ENCODE data around the gene NFU1.

NFU1 gene

GRCh38 chr2:69348781-69349180, 88.5 kb downstream of the NFU1 start:
- no peak overlapping the region for H3K27ac ChIP-seq (ENCODE audit: extremely low read depth, low read depth, low read length)
- no peak overlapping the region for H3K4me3 ChIP-seq (ENCODE audit: low read depth, low read length)
- TF ChIP-seq ZNF184 (tag by site-specific recombination; IDR thresholded peaks at IDR 0.05) (no peak), SP2 (tag by site-specific recombination; IDR thresholded peaks at IDR 0.05) (no peak), ZNF354C (tag by site-specific recombination; IDR thresholded peaks at IDR 0.05; ENCODE audit: borderline replicate concordance, low read depth) (no peak)
- TF ChIP-seq, protein P1, sequence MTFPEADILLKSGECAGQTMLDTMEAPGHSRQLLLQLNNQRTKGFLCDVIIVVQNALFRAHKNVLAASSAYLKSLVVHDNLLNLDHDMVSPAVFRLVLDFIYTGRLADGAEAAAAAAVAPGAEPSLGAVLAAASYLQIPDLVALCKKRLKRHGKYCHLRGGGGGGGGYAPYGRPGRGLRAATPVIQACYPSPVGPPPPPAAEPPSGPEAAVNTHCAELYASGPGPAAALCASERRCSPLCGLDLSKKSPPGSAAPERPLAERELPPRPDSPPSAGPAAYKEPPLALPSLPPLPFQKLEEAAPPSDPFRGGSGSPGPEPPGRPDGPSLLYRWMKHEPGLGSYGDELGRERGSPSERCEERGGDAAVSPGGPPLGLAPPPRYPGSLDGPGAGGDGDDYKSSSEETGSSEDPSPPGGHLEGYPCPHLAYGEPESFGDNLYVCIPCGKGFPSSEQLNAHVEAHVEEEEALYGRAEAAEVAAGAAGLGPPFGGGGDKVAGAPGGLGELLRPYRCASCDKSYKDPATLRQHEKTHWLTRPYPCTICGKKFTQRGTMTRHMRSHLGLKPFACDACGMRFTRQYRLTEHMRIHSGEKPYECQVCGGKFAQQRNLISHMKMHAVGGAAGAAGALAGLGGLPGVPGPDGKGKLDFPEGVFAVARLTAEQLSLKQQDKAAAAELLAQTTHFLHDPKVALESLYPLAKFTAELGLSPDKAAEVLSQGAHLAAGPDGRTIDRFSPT (tag by site-specific recombination; IDR thresholded peaks at IDR 0.05) = no peak
- H3K9me3 ChIP-seq (ENCODE audit: control insufficient read depth, insufficient read depth, low read depth, low read length) = no peaks in the 10 kb centered on the region
- peaks cover 73 to 75% of the 10 kb centered on the region in 2 experiments for H3K36me3 ChIP-seq (ENCODE audit: control insufficient read depth in 2 of 2, insufficient read depth in 1 of 2, low read length in 2 of 2)
- CTCF ChIA-PET = no interaction called here
- POLR2A ChIA-PET = no interaction called here
- H3K4me1 ChIP-seq (ENCODE audit: control insufficient read depth, insufficient read depth, low read length) = no peaks in the 10 kb centered on the region
